ENCODE measurements around the gene EDN1.

The EDN1 gene
- 0.08 to 43.3 (median 1.4) reads per million in 17 experiments for total RNA-seq

- DNase-seq: peak; percentile 79 to 91 (median 86)
Measured at GRCh38 chr6:12289933-12290820, at the start of gene EDN1. Gene EDN1, plus strand, starts transcription at chr6:12290361. Its CDS starts 269 bp downstream, at chr6:12290630.

DNA sequence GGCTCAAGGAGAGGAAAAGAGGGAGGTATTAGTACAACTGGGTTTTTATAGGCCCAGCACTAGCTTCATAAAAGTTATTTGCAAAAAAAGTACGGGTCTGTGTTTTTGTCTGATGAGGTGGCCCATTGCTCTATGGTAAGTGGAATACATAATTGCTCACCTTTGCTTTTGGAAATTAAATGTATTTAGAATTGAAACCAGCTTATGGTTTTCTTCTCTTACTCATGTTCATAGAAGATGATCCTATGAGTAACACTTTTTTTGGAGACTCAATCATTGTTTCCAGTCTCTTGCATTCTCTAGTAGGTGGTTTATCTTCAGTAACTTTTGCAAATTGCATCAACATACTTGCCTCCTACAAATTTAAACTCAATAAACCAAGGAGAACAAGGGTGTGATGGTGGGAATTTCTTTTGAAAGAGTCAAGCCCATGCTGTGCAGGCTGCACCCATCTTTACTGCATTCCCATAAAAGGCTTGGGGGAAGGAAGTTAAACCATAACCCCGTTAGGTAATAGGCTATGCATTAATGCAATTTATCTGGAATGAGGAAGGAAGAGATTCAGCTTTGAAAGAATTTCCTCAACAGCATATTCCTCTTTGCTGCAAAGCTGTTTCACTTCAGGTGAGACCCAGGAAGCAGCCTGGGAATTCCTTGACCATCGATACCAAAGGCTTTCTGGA lies 48.5 kb upstream of the EDN1 start:
- DNase-seq: peak; percentile 42 to 83 (median 68)

- DNase-seq: no peak
Measured at GRCh38 chr6:12243169-12243568, 47.0 kb upstream of the EDN1 start.

- no peak for DNase-seq
Measured at GRCh38 chr6:12245360-12245759, 44.8 kb upstream of the EDN1 start.

GRCh38 chr6:12245763-12246718 lies 44.1 kb upstream of the EDN1 start:
- no peak for DNase-seq

DNA sequence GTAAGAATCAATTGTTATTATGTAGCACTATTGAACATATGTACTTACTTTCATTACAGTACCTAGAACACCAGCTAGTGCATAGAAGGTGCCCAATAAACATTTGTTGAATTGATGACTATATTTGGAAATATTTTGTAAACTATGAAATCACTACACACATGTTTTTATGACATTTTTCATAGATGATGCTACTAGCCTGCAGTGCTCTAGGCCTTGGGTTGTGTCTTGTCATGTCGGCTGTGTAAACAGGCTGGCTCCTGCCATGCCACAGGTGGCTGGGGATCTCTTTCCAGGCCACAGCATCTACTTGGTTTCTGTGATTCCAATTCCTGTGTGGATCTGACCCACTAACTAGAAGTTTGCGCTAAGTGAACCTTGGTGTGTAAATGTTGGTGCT lies 43.3 kb upstream of the EDN1 start:
- no peak for DNase-seq

GRCh38 chr6:12249541-12250382 lies 40.4 kb upstream of the EDN1 start:
- no peak for DNase-seq

DNA sequence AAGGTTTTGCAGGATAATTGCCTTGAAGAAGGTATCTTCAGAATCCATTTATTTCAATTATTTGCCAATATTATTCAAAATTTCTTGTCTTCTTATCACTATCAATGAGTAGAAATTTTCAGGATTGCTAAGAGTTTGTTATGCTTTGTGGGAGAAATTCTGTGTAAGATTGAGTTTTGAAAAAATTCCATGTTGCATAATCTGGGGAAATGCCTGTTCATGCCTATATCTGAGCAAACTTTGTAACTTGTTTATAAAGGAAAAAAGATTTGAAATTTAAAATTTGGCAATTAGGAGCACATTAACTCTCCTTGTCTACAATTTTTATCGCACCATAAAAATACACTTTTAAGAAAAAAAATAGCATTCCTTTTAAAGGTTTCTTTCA lies 39.8 kb upstream of the EDN1 start:
- no peak for DNase-seq

DNA sequence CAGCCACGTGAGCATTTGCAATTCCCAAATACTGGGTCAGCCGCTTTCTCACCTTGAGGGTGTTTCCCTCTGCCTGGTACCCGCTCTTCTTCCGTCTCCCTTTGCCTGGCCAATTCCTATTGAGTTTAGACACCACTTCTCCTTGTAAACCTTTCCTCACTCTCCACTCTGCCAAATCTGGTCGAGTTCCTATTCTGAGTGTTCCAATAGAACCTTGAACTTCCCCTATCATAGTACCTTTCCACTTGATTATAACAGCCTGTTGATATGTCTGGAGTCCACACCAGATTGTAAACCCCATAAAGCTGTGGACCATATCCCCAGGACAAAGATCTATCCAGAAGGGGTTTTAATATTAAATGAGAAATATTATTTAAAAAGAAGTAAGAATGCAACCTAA lies 36.0 kb upstream of the EDN1 start:
- no peak for DNase-seq

DNA sequence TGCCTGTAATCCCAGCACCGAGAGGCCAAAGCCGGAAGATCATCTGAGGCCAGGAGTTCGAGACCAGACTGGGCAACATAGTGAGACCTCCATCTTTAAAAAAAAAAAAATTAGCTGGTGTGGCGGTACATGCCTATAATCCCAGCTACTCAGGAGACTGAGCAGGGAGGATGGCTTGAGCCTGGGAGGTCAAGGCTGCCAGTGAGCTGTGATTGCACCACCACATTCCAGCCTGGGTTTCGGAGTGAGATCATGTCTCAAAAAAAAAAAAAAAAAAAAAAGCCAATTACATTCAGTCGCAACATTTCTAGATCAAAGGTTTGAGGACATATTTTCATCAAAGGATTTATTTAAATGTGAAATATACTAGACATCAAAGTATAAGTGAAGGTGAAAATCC lies 32.0 kb upstream of the EDN1 start:
- DNase-seq: no peak

- DNase-seq: no peak
Measured at GRCh38 chr6:12258591-12259075, 31.5 kb upstream of the EDN1 start.

DNA sequence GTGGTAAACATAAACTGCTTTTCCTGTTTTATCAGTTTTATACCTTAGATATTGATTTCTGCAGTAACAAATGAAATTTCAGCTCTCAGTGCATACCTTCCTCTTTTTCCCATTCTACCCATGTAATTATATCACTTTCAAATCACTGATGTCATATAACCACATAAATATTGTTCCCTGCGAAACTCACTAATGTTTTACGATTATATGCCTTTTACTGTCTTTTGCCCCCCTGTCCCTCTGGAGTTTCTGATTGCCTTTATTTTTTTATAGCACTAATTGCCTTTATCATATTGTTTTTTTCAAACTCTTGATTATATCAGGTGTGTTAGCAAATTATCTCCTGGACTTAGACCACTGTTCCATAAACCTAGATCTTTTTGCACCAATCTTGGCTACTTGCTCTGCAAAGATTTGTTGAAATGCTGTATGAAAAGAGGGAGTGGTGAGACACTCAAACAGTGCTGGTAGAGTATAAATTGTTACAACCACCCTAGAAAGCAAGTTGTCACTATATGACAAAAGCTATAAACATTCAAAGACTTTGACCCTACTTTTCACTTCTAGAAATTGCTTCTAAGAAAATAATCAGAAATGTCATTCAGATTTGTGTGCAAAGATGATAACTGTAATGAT lies 29.6 kb upstream of the EDN1 start:
- DNase-seq: no peak

DNA sequence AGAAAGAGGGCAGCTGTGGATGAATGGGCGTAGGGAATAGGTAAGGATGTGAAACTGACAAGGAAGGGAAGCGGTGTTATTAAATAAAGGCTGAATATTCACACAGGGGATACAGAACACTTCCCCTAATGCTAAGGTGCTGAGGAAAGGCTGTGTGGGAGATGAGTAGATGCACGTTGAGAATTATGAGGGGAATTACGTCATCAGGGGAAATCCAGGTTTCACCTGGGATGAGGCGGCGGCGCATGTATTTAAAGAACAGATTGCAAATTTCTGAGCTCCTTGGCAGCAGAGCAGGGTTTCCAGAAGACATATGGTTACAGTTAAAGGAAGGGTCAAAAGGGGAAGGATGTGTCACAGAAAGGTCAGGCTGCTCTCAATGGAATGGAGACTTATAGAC lies 28.7 kb upstream of the EDN1 start:
- peak in 3 of 4 experiments; percentile 20 to 43 (median 34) for DNase-seq

DNA sequence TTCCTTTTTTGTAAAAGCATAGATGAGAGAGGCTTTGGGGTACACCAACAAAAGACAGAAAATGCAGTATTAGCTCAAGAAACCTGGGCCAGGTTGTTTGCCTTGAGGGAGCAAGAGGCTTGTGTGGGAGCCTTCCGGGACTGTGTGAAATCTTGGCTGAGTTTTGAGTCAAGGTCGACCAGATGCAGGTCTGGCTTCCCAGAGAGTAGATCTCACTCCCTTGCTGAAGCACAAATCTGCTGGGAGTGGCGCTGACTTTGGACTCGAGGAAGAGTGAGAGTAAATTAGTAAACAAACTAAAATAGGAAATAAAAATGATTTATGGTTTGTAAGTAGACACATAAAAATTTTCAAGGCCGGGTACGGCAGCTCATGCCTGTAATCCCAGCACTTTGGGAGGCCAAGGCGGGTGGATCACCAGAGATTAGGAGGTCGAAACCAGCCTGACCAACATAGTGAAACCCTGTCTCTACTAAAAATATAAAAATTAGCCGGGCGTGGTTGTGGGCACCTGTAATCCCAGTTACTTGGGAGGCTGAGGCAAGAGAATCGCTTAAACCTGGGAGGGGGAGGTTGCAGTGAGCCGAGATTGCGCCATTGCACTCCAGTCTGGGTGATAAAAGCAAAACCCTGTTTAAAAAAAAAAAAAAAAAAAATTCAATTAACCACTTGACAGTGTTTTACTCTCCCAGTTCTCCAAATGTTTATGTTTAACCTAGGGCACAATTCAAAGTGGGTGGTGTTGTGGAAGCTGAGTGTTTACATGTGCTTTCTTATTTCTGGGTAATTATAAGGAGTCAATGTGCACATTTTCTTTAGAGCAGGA lies 27.7 kb upstream of the EDN1 start:
- no peak for DNase-seq

GRCh38 chr6:12263403-12263802 lies 26.8 kb upstream of the EDN1 start:
- no peak for DNase-seq

DNA sequence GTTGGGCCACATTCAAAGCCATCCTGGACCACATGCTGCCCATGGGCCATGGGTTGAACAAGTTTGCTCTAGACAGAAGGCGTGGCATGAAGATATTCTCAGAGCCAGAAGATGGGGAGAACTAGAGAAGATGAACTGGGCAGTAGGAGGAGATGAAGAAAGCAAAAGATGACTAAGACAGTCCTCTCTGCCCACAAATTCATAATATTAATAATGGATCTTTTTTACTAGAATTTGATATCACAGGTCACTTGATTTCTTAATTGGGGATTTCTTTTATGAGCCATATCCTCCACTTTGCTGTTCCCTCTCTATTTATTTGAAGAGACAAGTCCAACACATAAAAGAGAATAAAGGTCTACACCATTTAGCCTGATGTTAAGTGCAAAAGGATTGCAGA lies 25.5 kb upstream of the EDN1 start:
- DNase-seq: no peak

- no peak for DNase-seq
Measured at GRCh38 chr6:12265296-12265695, 24.9 kb upstream of the EDN1 start.

- peak; percentile 83 to 97 (median 90) for DNase-seq
Measured at GRCh38 chr6:12265791-12266190, 24.4 kb upstream of the EDN1 start.

DNA sequence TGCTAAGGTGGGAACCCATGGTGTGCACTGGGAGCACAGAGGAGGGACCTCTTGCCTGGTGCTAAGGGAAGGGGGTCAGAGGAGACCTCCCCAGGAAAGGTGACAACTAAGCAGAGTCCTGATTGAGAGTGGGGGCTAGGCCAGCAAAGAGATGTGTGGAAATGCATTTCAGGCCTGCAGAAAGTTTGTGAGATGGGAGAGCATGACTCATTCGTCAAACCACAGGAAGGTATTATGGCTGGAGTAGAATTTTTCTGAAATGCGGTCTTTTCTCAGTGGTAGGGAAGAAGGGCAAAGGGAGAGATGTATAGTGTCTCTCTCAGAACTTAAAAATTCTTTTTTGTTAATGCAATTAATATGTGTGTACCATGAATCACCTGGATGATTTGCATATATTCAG lies 23.6 kb upstream of the EDN1 start:
- DNase-seq: peak in 1 of 4 experiments; percentile 40

- peak in 2 of 4 experiments; percentile 64 to 66 for DNase-seq
Measured at GRCh38 chr6:12269110-12269509, 21.1 kb upstream of the EDN1 start.

Data from suppressor macrophage (primary cell).